Right lung (tissue), 5 donors: Measurements from ENCODE around the gene SLC25A45. TPM values are rescaled to one million over a fixed set of nuclear protein-coding genes. Genes with fewer than 3 reads are reported as not detected.
"Not testable (repeated sequence)": the region's sequence is repeated elsewhere in the genome, so short reads cannot be mapped to it uniquely, and the experiment has no call there.

Experiments used
- DNase-seq, 2 donors: peaks; one replicate each; pipeline ENCODE4 v3.0.0-alpha.2; 2013
- polyA plus RNA-seq, 5 donors: library from polyadenylated mRNA; unstranded; fragments of 120-200 nt; gene quantifications; one replicate each; pipeline versions ENCODE4 v1.2.1 to v1.2.3, GENCODE V29; 2013; ENCODE audit warnings: inconsistent platforms in 1 of 5, low replicate concordance in 1 of 5; ENCODE audit not compliant: insufficient read length in 5 of 5, insufficient read depth in 1 of 5

Gene SLC25A45
- polyA plus RNA-seq, 5 donors = 9.8 to 14.5 (median 13.3) TPM

DNA sequence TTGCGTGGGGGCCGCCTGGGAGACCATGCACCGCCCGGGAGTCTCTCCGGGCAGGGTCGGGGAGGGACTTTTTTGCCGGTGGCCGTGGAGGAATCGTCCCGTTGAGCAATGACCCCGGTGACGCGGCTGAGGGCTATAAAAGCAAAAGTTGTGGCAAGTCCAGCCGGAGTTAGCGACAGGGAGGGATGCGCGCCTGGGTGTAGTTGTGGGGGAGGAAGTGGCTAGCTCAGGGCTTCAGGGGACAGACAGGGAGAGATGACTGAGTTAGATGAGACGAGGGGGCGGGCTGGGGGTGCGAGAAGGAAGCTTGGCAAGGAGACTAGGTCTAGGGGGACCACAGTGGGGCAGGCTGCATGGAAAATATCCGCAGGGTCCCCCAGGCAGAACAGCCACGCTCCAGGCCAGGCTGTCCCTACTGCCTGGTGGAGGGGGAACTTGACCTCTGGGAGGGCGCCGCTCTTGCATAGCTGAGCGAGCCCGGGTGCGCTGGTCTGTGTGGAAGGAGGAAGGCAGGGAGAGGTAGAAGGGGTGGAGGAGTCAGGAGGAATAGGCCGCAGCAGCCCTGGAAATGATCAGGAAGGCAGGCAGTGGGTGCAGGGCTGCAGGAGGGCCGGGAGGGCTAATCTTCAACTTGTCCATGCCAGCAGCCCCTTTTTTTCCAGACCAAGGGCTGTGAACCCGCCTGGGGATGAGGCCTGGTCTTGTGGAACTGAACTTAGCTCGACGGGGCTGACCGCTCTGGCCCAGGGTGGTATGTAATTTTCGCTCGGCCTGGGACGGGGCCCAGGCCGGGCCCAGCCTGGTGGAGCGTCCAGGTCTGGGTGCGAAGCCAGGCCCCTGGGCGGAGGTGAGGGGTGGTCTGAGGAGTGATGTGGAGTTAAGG is 40.4 kb upstream of the SLC25A45 start, which contains the start of gene NEAT1:
NEAT1 (plus strand) TSS at position 166 of the 883 bp plus-strand sequence.
- peak; percentile 92 to 93 for DNase-seq

DNA sequence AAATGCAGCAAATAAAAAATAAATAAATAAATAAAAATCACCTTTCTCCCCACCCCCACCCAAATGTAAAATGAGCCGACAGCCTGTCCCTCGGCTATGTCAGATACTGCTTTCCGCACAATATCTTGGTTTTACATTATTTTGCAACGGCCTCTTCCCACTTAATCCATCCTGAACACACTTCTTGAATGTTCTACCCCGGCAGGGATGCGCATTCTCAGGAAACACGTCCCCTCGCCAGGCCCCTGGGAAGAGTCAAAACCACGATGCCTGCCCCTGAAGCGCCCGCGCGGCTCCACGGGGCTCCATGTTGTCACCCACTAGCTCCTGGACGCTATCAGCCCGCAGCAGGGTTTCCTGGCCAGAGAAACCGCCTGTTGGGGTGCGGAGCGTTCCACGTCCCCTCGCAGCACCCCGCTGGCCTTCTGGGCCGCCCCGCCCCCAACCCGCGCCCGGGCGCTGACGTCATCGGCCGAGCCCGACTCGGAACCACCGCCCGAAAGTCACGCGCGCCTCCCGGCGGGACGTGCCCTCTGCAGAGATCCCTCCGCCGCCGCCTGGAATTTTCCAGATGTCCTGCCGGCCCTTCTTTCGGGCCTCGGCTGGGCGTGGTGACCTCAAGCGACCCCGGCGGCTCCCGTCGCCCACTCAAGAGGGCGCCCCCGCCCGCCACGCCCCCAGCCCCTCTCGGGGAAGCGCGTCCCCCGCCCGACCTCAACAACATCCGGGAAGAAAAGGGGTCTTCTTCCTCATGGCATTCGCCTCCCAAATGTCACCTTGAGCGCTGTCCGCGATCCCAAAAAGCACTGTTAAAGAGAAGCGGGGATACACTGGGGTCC is 39.6 kb upstream of the SLC25A45 start:
- DNase-seq = peak; percentile 96 to 97

DNA sequence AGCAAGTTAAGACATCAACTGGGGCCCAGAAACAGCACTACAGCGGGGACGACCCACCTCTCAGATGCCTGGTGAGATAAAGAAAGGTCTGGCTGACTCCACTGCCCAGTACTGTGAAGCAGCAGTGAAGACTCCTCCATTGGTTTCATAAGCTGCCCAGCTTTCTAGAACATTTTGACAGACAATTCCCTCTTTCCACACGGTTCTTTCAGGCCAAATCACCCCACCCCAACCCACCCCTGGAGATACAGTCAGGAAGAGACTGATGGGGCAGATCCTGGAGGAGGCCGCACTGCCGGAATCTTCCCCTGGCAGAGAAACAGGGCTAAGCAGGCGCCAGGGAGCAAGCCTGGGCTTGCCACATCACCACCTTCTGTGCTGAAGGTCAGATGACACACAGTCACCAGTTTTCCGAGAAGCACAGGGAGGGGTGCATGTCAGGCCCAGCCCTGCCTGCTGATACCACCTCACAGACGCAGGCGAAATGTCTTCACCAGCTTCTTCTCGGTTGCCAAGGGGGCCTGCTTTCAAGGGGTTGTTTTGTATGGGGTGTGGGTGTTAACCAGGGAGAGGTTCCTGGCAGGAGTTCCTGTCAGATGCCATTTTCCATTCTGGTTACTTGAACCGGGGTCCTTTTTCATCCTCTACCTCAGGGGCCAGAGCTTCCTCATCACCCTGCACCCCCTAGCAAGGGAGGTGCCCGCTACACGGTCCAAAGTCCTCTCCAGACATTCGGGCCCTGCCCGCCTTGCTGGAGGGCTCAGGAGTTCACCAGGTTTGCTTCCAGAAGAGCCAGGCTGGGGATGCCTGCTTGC is 38.7 kb upstream of the SLC25A45 start:
- DNase-seq = peak in 1 of 2 donors; percentile 57

DNA sequence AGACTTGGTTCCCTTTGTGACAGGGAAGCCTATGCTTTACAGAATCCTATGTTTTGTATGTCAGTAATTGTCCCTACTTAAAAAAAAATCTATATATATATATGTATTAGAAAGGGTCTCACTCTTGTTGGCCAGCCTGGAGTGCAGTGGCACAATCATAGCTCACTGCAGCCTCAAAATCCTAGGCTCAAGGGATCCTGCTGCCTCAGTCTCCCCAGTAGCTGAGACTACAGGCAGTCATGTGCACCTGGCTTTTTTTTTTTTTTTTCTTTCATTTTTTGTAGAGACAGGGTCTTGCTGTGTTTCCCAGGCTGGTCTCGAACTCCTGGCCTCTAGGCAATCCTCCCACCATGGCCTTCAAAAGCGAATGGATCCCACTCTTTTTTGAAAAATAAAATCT is 38.1 kb upstream of the SLC25A45 start:
- no peak for DNase-seq

DNA sequence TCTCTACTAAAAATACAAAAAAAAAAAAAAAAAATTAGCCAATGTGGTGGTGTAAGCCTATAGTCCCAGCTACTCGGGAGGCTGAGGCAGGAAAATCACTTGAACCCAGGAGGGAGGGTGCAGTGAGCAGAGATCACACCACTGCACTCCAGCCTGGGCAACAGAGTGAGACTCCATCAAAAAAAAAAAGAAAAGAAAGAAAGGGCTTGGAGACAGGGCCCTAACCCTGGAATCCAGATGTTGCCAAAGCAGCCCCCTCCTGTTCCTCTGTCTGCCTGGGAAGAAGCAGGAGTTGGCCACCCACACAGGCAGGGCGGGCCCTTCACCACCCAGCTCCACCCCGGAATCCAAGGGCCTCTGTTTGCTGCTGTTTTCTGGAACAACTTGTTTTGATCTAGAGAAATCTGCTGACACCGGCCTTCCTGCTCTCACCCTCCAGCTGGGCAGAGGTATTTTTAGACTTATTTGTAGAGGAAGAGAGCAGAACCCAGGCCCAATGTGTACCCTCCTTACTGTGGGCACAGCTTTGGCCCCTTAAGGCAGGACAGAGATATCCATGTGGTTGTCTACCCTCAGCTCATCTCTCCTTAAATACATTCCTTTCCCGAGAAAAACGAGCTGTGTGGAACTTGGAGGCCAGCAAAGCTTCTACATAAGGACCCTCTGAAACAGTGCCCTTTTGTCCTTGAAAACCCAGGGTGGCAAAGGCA is 37.5 kb upstream of the SLC25A45 start:
- DNase-seq = peak; percentile 85 to 88

DNA sequence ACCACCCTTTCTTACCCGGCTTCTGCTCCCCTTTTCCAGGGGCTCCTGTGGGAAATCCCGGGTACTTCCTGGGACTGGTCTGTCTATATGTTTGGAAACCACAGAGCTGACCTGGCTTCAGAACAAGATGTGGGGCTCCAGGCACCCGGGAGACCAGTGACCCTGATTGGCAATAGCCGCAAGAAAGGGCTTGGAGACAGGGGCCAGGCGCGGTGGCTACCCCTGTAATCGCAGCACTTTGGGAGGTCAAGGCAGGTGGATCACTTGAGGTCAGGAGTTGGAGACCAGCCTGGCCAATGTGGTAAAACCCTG is 37.0 kb upstream of the SLC25A45 start:
- no peak for DNase-seq

DNA sequence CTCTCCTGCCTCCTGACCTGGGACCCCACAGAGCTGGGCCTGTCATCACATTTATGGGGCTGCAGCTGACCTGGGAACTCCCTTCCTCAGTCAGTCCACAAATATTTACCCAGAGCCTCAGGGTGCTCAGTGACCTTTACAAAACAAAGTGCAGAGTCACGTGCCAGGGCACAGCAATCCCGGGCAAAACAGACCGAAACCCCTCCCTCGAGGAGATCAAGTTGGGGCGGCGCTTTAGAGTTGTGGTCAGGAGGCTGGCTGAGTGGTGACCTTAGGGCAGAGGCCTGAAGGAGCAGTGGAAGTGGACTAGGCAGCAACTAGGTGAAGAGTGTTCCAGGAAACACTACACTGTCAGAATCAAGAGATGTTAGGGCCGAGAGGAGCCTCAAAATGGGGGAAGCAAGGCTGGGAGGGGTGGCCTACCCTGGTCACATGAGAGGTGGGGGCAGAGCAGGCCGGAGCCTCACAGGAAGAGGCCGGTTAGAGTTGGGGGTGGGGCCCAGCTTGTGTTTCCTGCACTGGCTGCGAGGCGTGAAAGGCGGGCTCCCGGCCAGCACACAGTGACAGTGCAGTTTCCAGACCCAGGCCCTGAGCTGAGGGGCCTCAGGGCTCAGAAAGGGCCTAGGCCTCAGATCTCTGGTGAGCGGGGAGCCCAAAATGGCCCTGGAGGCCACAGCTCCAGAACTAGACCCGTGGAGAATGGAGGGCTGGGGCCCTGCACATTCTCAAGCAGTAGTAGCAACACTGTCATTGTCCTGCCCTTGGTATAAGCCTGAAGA is 36.4 kb upstream of the SLC25A45 start:
- peak; percentile 92 to 94 for DNase-seq

DNA sequence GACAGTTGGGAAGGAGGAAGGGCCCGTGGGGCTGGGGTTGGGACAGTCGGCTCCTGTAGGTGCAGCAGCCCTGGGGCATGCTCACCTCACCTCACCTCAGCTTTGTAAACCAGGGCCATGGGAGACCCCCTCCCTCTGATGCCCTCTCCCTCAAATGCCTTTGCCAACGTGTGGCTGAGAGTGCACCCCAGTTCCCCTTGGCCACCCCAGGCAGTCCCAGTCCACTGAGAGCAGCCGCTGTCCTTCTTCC is 35.9 kb upstream of the SLC25A45 start:
- no peak for DNase-seq

DNA sequence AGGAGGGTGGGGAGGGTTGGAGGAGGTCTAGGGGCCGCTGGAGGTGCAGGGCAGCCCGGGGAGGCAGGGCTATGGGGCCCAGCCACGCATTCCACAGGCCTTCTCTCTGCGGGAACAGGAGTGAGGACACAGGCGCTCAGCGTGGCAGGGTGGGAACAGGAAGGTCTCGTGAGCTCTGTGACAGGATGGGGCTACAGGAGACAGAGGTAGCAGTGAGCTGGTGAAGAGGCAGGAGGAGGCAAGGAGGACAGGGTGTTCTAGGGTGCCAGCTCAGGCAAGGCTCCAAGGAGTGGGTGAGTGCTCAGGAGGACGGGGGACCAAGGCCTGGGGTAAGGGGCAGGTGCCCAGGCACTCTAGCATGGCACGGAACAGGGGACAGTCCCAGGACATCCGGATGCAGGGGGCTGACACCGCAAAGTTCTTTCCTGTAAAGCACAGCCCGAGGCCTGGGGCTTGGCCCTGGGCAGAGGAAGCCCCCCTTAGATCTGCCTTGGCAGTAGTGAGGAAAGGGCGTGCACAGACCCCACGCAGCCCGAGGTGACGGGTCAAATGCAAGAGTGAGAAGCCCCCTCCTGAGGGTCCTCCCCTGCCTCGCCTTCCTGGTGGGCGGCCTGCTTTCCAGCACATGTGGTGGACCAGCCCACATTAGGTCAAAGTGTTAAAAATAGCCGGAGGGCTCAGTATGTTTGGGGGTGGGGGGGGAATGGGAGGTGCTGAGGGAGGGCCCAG is 35.4 kb upstream of the SLC25A45 start:
- DNase-seq = no peak

DNA sequence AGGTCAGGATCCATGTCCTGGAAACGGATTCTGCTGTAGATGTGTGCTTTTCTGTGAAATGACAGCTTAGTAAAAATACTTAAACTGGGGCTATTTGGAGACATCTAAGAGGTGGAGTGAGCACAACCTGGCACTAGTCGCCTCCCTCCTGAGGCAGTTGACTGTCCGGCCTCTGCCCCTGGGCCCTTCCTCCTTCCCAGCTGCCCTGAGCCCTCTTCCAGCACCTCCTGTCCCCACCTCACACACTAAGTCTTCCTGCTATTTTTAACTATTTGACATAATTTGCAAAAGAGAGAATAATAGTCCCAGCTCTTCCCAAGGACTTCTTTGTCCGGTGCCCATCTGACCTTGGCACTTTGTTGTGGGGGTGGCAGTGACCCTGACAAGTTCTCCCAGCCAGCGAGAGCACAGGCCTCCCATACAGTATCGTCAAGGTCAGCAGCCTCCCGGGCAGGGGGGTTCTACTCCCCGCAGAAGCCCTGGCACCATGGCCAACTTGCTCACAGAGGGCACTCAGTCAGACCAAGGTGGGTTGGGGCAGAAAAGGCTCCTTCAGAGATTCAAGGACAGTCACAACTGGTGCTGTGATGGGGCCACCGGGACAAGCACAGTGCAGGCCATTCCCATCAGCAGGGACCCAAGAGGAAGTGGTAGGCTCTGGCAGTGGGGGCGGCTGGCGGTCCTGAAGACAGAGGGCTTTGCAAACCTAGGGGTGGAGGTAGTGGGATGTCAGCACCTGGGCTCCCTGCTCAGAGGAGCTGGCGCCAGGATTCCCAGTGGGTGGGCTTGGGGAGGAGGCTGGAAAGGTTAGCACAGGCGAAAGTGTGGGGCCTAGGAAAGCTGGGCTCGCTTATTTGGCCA is 34.6 kb upstream of the SLC25A45 start:
- no peak for DNase-seq

DNA sequence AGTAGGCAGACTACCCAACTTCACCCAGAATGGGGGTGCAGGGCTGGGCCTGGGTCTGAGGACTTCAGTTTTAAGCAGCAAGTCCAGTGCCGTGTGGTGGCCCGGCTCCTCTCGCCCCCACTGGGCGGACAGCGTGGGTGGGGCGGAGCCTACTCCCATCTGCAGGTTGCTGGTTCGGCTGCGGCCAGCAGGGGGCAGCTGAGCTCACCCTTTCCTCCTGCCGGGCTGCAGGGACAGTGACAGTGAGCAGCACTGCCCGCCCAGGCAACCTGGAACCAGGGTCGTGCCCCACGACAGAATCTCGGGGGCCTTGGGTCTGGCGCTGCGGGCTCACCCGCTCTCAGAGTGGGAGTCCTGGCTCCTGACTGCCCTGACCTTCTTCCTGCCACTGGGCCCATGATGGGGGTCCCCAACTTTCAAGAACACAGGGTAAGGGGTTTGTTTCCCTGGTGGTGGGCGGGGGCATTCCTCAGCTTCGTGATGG is 33.9 kb upstream of the SLC25A45 start:
- peak; percentile 82 to 86 for DNase-seq

DNA sequence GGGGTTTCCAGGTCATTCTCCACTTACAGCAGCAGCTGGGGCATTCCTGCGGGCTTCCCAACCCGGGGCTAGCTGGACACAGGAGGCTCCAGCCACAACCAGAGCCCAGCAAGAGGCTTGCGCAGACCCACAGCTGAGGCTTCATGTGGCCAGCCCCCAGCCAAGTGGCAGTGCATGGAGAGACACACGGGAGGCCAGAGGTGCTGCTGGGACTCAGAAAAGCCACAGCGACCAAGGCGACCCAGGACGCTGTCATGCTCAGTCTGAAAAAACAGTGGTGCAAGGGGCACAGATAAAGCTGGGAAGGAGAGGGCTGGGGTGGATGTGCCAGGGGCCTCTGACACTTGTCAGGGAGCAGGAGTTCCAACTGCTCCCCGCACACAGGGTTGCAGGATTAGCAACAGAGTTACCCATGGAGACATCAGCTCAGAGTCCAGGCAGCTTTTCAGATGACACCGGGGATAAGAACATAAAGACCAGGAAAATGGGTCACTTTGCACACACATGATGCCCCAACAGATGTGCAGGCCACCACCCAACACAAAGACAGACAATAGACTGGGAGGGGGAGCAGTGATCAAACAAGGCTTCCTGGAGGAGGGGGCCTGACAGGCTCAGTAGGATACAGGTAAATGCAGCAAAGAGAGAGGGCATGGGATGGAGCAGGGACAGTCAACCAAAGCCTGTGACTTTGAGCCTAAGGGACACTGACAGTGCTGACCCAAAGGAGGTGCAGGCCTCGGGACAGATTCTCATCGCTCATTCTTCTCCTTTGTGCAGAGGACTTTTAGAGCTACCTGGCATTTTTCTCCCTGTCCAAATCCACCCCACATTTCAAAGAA is 33.3 kb upstream of the SLC25A45 start:
- no peak for DNase-seq

DNA sequence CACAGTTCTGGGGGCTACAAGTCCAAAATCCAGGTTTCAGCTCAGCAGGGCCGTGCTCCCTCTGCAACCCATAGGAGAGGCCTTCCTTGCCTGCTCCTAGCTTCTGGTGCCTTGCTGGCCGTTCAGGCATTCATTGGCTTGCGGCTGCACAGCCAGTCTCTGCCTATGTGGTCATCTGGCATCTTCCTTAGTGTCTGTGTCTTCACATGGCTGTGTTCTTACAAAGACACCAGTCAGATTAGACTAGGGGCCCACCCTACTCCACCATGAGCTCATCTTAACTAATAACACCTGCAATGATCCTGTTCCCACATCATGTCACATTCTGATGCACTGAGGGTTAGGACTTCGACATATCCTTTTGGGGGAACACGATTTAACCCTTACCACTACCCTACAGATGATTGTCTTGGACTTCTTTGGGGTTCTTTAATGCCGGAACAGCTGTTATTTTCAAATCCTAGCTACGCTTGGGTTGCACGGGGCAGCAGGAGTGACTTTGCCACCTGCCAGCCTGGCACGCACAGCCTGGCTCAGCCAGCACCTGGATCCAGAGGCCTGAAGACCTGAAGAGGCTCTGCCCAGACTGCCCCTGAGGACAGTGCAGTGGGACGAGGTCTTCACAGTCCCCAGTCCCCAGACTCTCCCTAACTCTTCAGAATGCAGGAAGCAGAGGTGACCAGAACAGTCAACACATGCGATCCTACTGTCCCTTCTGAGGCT is 32.5 kb upstream of the SLC25A45 start:
- DNase-seq = no peak

DNA sequence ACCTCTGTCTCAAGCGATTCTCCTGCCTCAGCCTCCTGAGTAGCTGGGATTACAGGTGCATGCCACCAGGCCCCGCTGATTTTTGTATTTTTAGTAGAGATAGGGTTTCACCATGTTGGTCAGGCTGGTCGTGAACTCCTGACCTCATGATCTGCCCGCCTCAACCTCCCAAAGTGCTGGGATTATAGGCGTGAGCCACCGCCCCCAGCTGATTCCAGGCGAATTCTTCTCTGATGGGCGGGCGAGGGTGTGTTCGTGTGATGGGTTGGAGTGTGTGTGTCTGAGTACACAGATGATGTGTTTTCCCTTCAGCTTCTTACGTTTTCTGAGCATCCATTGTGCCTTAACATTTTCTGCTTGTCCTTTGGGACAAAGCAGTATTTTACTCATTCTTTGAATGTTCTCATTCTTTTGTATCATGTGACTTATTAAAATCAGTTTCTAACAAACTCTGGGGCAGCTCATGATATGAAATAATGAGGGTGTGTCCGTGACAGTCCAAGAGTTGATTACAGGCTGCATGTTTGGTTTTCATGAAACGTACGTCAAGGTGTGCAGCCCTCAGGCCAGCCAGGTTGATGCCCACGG is 30.7 kb upstream of the SLC25A45 start:
- not testable (repeated sequence) for DNase-seq

DNA sequence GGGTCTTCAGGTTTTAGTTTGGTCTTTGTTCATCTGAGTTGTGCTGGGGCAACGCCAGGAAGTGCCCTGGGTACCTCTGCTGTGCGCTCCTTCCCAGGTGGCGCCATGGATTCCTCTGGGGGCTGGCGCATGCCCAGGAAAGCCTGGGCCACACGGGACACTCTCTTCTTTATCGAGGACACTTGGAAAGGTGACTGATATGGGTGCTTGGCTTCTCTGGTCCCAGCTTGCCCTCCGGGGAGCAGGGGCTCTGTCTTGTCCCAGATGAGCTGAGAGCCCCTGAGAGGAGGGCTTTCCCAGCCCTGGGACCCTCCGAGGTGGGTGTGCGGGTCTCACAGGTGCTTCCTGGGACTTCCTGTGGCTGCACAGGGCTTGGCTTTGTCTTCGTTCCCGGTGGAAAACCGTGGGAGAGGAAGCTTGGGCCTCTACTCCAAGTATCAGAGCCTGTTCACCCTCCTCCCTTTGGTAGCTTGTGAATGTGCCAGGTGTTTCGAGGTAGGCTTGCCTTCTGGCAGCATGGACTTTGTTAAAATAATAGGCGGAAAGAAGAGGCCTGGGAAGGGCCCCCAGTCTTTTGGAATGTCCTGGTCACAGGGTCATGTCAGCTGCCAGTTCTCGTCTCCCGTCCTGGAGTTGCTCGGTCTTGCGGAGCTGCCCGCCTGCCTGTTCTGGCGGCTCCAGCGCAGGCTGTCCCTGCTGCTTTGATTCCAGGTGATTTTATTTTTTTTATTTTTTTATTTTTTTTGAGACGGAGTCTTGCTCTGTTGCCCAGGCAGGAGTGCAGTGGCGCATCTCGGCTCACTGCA is 30.0 kb upstream of the SLC25A45 start:
- DNase-seq = no peak

DNA sequence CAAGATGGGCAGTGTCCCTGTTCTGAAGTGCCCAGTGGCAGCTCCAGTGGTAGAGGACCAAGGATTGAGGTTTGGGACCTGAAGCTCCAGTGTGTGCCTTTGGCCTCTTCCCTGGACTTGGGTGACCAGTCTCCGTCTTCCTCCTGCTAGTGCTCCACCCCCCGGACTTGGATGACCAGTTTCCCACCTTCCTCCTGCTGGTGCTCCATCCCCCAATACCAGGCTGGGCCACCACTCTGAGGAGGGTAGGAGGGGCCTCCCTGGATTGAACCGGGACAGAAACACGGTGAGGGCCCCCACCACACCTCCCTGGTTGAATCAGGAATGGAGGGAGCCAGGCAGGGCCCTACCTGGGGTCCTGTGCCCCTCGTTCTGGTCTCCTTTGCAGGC is 29.2 kb upstream of the SLC25A45 start:
- DNase-seq = no peak
